ENCODE data around the gene RSPRY1.
"Not testable (repeated sequence)": the region's sequence is repeated elsewhere in the genome, so short reads cannot be mapped to it uniquely, and the experiment has no call there.

Gene RSPRY1

DNA sequence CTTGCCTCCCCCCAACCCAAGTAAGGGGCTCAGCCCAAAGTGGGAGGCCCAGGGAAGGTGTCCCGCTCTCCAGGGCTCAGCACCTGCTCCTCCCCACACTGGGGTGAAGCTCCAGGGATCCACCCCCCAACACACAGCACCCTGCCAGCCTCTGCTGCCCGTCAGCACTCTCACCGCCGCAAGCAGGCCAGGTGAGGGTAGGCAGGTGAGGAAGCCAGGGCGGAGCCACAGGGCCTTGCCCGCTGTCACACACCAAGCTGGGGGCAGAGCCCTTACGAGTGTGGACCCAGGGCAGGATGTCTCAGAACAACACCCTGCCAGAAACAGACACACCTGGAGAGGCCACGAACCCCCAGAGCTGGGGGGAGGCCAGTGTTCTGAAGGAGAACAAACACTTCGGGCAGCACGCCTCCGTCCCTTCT lies 78.8 kb downstream of the RSPRY1 start:
- H3K79me2 ChIP-seq (ENCODE audit: control insufficient read depth, insufficient read depth, low read length, poor library complexity) = no peaks in the 10 kb centered on the region
- no peak overlapping the region for H4K8ac ChIP-seq (ENCODE audit: low read depth, low read length)
- no peak overlapping the region for H3K14ac ChIP-seq (ENCODE audit: low read length)
- H3K9me3 ChIP-seq (ENCODE audit: insufficient read depth, low read depth, low read length) = no peaks in the 10 kb centered on the region
- H3K4me1 ChIP-seq (ENCODE audit: control insufficient read depth in 1 of 2, insufficient read depth in 2 of 2, low read length in 2 of 2) = peaks cover 12 to 13% of the 10 kb centered on the region in 2 experiments
- H2AFZ ChIP-seq (ENCODE audit: insufficient read depth, low read length, poor library complexity) = no peak overlapping the region
- no peaks in the 10 kb centered on the region for H3K36me3 ChIP-seq (ENCODE audit: control insufficient read depth in 1 of 2, insufficient read depth in 2 of 2, low read length in 2 of 2)
- H4K12ac ChIP-seq (ENCODE audit: low read depth, low read length) = no peak overlapping the region
- no peak overlapping the region for H3K18ac ChIP-seq (ENCODE audit: low read length)
- H3K27ac ChIP-seq (ENCODE audit: low read depth, low read length) = no peak overlapping the region
- H2AK5ac ChIP-seq (ENCODE audit: low read length) = peak overlapping the region; percentile 74
- H2BK5ac ChIP-seq (ENCODE audit: low read depth, low read length, poor library complexity) = no peak overlapping the region
- no peak overlapping the region for H4K91ac ChIP-seq (ENCODE audit: low read depth, low read length)
- no peaks in the 10 kb centered on the region for H3K27me3 ChIP-seq (ENCODE audit: insufficient read depth, low read length)
- H3K23ac ChIP-seq (ENCODE audit: low read length) = no peak overlapping the region
- H2BK12ac ChIP-seq (ENCODE audit: low read length) = no peak overlapping the region
- DNase-seq = no peak
- no peak overlapping the region for H3K4ac ChIP-seq (ENCODE audit: low read depth, low read length)
- H2BK120ac ChIP-seq (ENCODE audit: insufficient read depth, low read length, poor library complexity) = no peak overlapping the region
- no peak overlapping the region for H3K4me3 ChIP-seq (ENCODE audit: low read depth, low read length)
- H3K4me2 ChIP-seq (ENCODE audit: low read length) = no peak overlapping the region
- no peak overlapping the region for H3K9ac ChIP-seq (ENCODE audit: low read length)
- peaks cover 3% of the 10 kb centered on the region for H3K79me1 ChIP-seq (ENCODE audit: low read length)
- WGBS (ENCODE audit: extremely low coverage, insufficient coverage, insufficient read length) = no CpG with 5 or more reads among the region's 11 CpGs

DNA sequence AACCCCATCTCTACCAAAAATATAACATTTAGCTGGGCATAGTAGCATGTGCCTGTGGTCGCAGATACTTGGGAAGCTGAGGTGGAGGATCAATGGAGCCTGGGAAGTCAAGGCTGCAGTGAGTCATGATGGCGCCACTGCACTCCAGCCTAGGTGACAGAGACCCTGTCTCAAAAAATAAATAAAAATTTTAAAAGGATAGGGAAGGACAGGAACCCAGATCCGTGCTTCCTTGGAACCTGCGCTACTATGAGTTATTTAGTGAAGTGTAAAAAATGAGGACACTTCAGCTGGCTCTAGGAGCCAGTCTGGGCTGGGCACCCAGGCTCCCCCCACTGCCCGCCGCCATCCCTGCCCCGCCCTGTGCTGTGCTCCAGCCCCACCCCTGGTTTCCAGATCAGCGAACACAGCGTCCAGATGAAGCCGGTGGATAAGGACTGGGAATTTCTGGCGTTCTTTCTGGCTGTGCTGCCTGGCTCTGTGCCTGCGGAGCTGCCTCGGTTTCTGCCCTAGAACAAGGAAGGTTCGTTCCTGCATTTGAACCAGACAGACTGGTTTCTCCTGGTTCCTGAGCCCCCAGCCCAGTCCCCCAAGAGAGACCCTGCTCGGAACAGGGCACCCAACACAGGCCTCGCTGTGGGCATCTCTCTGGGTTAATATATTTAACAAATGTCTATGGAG lies 79.9 kb downstream of the RSPRY1 start:
- Histone ChIP-seq H3K14ac (ENCODE audit: low read length) (no peak overlapping the region), H4K12ac (ENCODE audit: low read depth, low read length) (no peak overlapping the region), H2AK5ac (ENCODE audit: low read length) (no peak overlapping the region), H3K23ac (ENCODE audit: low read length) (no peak overlapping the region), H3K18ac (ENCODE audit: low read length) (no peak overlapping the region), H3K4me3 (ENCODE audit: low read depth, low read length) (no peak overlapping the region), H2BK12ac (ENCODE audit: low read length) (no peak overlapping the region), H3K9ac (ENCODE audit: low read length) (no peak overlapping the region), H3K4ac (ENCODE audit: low read depth, low read length) (no peak overlapping the region), H3K9me3 (ENCODE audit: insufficient read depth, low read depth, low read length) (no peaks in the 10 kb centered on the region), H3K36me3 (ENCODE audit: control insufficient read depth in 1 of 2, insufficient read depth in 2 of 2, low read length in 2 of 2) (no peaks in the 10 kb centered on the region), H4K91ac (ENCODE audit: low read depth, low read length) (no peak overlapping the region), H4K8ac (ENCODE audit: low read depth, low read length) (no peak overlapping the region), H3K27me3 (ENCODE audit: insufficient read depth, low read length) (no peaks in the 10 kb centered on the region), H3K79me1 (ENCODE audit: low read length) (no peaks in the 10 kb centered on the region), H2BK5ac (ENCODE audit: low read depth, low read length, poor library complexity) (no peak overlapping the region), H2AFZ (ENCODE audit: insufficient read depth, low read length, poor library complexity) (no peak overlapping the region), H3K4me2 (ENCODE audit: low read length) (no peak overlapping the region), H3K27ac (ENCODE audit: low read depth, low read length) (no peak overlapping the region), H2BK120ac (ENCODE audit: insufficient read depth, low read length, poor library complexity) (no peak overlapping the region), H3K4me1 (ENCODE audit: control insufficient read depth in 1 of 2, insufficient read depth in 2 of 2, low read length in 2 of 2) (peaks cover 5% of the 10 kb centered on the region in 2 experiments), H3K79me2 (ENCODE audit: control insufficient read depth, insufficient read depth, low read length, poor library complexity) (no peaks in the 10 kb centered on the region)
- no CpG with 5 or more reads among the region's 16 CpGs for WGBS (ENCODE audit: extremely low coverage, insufficient coverage, insufficient read length)
- DNase-seq = peak; percentile 17 to 68

DNA sequence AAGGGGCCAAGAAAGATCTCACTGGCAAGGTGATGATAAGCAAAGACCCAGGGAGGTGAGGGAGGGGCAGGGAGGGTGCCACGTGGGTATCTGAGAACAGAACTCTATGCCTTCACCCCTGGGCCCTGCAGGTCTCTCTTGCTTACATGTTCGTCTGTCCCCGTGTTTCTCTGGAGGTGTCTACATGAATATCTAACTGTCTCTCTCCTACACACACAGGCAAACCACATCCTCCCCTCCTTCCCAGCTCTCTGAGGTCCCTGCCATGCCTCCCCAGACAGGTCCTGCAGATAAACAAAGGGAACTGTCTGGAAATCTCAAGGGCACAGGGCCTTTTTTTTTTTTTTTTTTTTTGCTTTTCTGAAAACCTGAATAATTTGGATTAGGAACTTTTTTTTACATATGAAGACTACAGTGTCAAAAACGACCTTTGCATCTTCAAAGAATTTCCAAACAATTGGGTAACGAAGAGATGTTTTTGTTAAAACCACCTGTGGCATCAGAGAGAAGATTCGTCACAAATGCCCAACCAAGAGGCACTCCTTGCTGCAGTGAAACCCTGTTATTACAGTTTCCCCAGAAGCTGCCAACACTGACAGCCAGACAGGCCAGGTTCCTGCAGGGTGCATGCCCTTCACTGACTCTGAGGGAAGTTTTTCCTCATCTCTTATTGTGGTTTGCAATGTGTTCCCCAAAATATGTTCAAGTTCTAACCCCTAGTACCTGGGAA lies 80.6 kb downstream of the RSPRY1 start:
- Histone ChIP-seq H3K4ac (ENCODE audit: low read depth, low read length) (no peak overlapping the region), H3K18ac (ENCODE audit: low read length) (no peak overlapping the region), H4K12ac (ENCODE audit: low read depth, low read length) (no peak overlapping the region), H3K4me1 (ENCODE audit: control insufficient read depth in 1 of 2, insufficient read depth in 2 of 2, low read length in 2 of 2) (peaks cover 5% of the 10 kb centered on the region in 2 experiments), H3K27ac (ENCODE audit: low read depth, low read length) (no peak overlapping the region), H2AK5ac (ENCODE audit: low read length) (no peak overlapping the region), H2BK120ac (ENCODE audit: insufficient read depth, low read length, poor library complexity) (no peak overlapping the region), H3K4me2 (ENCODE audit: low read length) (no peak overlapping the region), H3K9ac (ENCODE audit: low read length) (no peak overlapping the region), H3K9me3 (ENCODE audit: insufficient read depth, low read depth, low read length) (no peaks in the 10 kb centered on the region), H4K8ac (ENCODE audit: low read depth, low read length) (no peak overlapping the region), H3K27me3 (ENCODE audit: insufficient read depth, low read length) (no peaks in the 10 kb centered on the region), H2AFZ (ENCODE audit: insufficient read depth, low read length, poor library complexity) (no peak overlapping the region), H3K4me3 (ENCODE audit: low read depth, low read length) (no peak overlapping the region), H3K79me1 (ENCODE audit: low read length) (no peaks in the 10 kb centered on the region), H3K14ac (ENCODE audit: low read length) (no peak overlapping the region), H3K36me3 (ENCODE audit: control insufficient read depth in 1 of 2, insufficient read depth in 2 of 2, low read length in 2 of 2) (no peaks in the 10 kb centered on the region), H3K23ac (ENCODE audit: low read length) (no peak overlapping the region), H4K91ac (ENCODE audit: low read depth, low read length) (no peak overlapping the region), H2BK5ac (ENCODE audit: low read depth, low read length, poor library complexity) (no peak overlapping the region), H3K79me2 (ENCODE audit: control insufficient read depth, insufficient read depth, low read length, poor library complexity) (no peaks in the 10 kb centered on the region), H2BK12ac (ENCODE audit: low read length) (no peak overlapping the region)
- no CpG with 5 or more reads among the region's 6 CpGs for WGBS (ENCODE audit: extremely low coverage, insufficient coverage, insufficient read length)
- DNase-seq = no peak

DNA sequence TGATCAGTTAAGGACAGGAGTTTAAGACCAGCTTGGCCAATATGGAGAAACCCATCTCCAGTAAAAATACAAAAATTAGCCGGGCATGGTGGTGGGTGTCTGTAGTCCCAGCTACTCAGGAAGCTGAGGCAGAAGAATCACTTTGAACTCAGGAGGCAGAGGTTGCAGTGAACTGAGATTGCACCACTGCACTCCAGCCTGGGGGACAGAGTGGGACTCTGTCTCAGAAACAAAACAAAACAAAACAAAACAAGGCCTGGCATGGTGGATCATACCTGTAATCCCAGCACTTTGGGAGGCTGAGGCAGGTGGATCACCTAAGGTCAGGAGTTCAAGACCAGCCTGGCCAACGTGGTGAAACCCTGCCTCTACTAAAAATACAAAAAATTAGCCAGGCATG lies 81.2 kb downstream of the RSPRY1 start:
- H4K91ac ChIP-seq (ENCODE audit: low read depth, low read length); H3K23ac ChIP-seq (ENCODE audit: low read length); H3K9me3 ChIP-seq (ENCODE audit: insufficient read depth, low read depth, low read length); H3K14ac ChIP-seq (ENCODE audit: low read length); DNase-seq; H4K12ac ChIP-seq (ENCODE audit: low read depth, low read length); H3K4ac ChIP-seq (ENCODE audit: low read depth, low read length); H2BK12ac ChIP-seq (ENCODE audit: low read length); H4K8ac ChIP-seq (ENCODE audit: low read depth, low read length); H3K9ac ChIP-seq (ENCODE audit: low read length); H3K79me2 ChIP-seq (ENCODE audit: control insufficient read depth, insufficient read depth, low read length, poor library complexity); H2BK5ac ChIP-seq (ENCODE audit: low read depth, low read length, poor library complexity); H3K27me3 ChIP-seq (ENCODE audit: insufficient read depth, low read length); H2AFZ ChIP-seq (ENCODE audit: insufficient read depth, low read length, poor library complexity); H3K18ac ChIP-seq (ENCODE audit: low read length); H3K4me1 ChIP-seq (ENCODE audit: control insufficient read depth in 1 of 2, insufficient read depth in 2 of 2, low read length in 2 of 2); H2AK5ac ChIP-seq (ENCODE audit: low read length); H3K4me3 ChIP-seq (ENCODE audit: low read depth, low read length); H2BK120ac ChIP-seq (ENCODE audit: insufficient read depth, low read length, poor library complexity); H3K27ac ChIP-seq (ENCODE audit: low read depth, low read length); H3K4me2 ChIP-seq (ENCODE audit: low read length); H3K79me1 ChIP-seq (ENCODE audit: low read length); H3K36me3 ChIP-seq (ENCODE audit: control insufficient read depth in 1 of 2, insufficient read depth in 2 of 2, low read length in 2 of 2): not testable (repeated sequence)
- WGBS (ENCODE audit: extremely low coverage, insufficient coverage, insufficient read length) = no CpG with 5 or more reads among the region's 2 CpGs
